ENCODE measurements around the gene CHGA.

DNA sequence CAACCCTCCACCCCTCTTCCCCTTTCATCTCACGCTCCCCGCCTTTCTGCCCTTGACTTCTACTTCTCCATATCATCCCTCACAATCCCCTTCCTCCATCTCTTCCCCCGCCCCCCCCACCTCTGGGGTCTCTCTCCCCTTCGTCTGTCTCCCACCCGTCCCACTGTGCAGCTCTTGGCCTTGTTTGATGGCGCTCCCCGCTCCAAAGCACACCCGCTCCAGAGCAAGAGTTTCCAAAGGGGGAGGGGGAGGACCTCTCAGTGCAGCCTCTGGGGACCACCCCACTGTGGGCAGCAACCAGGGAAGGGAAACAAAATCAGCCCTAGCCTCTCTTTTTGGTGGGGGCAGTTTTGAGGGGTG is 774 bp downstream of the CHGA start:
- TF ChIP-seq, protein P1, sequence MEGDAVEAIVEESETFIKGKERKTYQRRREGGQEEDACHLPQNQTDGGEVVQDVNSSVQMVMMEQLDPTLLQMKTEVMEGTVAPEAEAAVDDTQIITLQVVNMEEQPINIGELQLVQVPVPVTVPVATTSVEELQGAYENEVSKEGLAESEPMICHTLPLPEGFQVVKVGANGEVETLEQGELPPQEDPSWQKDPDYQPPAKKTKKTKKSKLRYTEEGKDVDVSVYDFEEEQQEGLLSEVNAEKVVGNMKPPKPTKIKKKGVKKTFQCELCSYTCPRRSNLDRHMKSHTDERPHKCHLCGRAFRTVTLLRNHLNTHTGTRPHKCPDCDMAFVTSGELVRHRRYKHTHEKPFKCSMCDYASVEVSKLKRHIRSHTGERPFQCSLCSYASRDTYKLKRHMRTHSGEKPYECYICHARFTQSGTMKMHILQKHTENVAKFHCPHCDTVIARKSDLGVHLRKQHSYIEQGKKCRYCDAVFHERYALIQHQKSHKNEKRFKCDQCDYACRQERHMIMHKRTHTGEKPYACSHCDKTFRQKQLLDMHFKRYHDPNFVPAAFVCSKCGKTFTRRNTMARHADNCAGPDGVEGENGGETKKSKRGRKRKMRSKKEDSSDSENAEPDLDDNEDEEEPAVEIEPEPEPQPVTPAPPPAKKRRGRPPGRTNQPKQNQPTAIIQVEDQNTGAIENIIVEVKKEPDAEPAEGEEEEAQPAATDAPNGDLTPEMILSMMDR (IDR thresholded peaks at IDR 0.05), result no peak
- no peak for TF ChIP-seq POLR2A (IDR thresholded peaks at IDR 0.05)

Measured in right lobe of liver (tissue), 4 donors.